ENCODE measurements around the gene ATP9B.

- TF ChIP-seq, protein P1, sequence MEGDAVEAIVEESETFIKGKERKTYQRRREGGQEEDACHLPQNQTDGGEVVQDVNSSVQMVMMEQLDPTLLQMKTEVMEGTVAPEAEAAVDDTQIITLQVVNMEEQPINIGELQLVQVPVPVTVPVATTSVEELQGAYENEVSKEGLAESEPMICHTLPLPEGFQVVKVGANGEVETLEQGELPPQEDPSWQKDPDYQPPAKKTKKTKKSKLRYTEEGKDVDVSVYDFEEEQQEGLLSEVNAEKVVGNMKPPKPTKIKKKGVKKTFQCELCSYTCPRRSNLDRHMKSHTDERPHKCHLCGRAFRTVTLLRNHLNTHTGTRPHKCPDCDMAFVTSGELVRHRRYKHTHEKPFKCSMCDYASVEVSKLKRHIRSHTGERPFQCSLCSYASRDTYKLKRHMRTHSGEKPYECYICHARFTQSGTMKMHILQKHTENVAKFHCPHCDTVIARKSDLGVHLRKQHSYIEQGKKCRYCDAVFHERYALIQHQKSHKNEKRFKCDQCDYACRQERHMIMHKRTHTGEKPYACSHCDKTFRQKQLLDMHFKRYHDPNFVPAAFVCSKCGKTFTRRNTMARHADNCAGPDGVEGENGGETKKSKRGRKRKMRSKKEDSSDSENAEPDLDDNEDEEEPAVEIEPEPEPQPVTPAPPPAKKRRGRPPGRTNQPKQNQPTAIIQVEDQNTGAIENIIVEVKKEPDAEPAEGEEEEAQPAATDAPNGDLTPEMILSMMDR (conservative IDR thresholded peaks at IDR 0.05): no peak
- TF ChIP-seq ZFX (IDR thresholded peaks at IDR 0.05): no peak
Observed at GRCh38 chr18:79221136-79221535, 151.9 kb downstream of the ATP9B start.
